Activated T-cell treated with anti-CD3 and anti-CD28 coated beads, Interleukin-2, amount 50 U/mL, for 72 hours (primary cell): ENCODE results near the gene BAMBI. TPM values are rescaled to one million over a fixed set of nuclear protein-coding genes. Genes with fewer than 3 reads are reported as not detected.

Source experiments
- ATAC-seq, 2 donors: fragments of 150-1000 bp; cut with Tn5 transposase; replicated peaks in 1 of 2; 2 replicates each; pipeline ENCODE4 v1.10.0; 2021; ENCODE audit warnings: moderate library complexity in 2 of 2, mild to moderate bottlenecking in 1 of 2
- DNase-seq, 2 donors: peaks; one replicate each; pipeline ENCODE4 v3.0.0; 2021 to 2022; ENCODE audit warnings: mixed read lengths in 1 of 2
- H3K27ac Mint-ChIP-seq: one replicate; pipeline ENCODE4 v1.8.0; 2022; ENCODE audit warnings: mild to moderate bottlenecking, moderate library complexity, mixed read lengths
- H3K27me3 Mint-ChIP-seq: one replicate; pipeline ENCODE4 v1.8.0; 2022; ENCODE audit warnings: low read depth, mixed read lengths
- H3K36me3 Mint-ChIP-seq, 2 donors: one replicate each; pipeline ENCODE4 v1.8.0; 2022; ENCODE audit warnings: mixed read lengths in 2 of 2, mild to moderate bottlenecking in 1 of 2; ENCODE audit not compliant: insufficient read depth in 2 of 2
- H3K4me1 Mint-ChIP-seq: one replicate; pipeline ENCODE4 v1.8.0; 2022; ENCODE audit warnings: low read depth, mixed read lengths
- H3K4me3 Mint-ChIP-seq, 2 donors: one replicate each; pipeline ENCODE4 v1.8.0; 2022; ENCODE audit warnings: mild to moderate bottlenecking in 2 of 2, mixed read lengths in 2 of 2, moderate library complexity in 2 of 2
- H3K9me3 Mint-ChIP-seq, 2 donors: one replicate each; pipeline ENCODE4 v1.8.0; 2022; ENCODE audit warnings: mixed read lengths in 2 of 2
- total RNA-seq, 2 donors: library from RNA; stranded (reverse); gene quantifications; one replicate each; pipeline ENCODE4 v1.2.3, GENCODE V29; 2022

Gene BAMBI
- total RNA-seq, 2 donors from 2014 or later, result 0.17 to 0.32 TPM

- Mint-ChIP-seq H3K27me3 (peaks cover 52% of the 10 kb centered on the region), H3K4me1 (peaks cover 31% of the 10 kb centered on the region), H3K36me3 (peaks cover 0 to 4% of the 10 kb centered on the region in 2 donors), H3K27ac (no peak overlapping the region), H3K4me3 (peak overlapping the region; percentile 42 to 52), H3K9me3 (no peaks in the 10 kb centered on the region)
- no peak for ATAC-seq
- no peak for DNase-seq
Observed at GRCh38 chr10:28680358-28680752, 3.0 kb downstream of the BAMBI start.

- H3K27ac Mint-ChIP-seq, result no peak overlapping the region
- ATAC-seq (no peak), DNase-seq (no peak)
- H3K36me3 Mint-ChIP-seq, result peaks cover 0 to 4% of the 10 kb centered on the region in 2 donors
- no peaks in the 10 kb centered on the region for H3K9me3 Mint-ChIP-seq
- peaks cover 49% of the 10 kb centered on the region for H3K27me3 Mint-ChIP-seq
- H3K4me3 Mint-ChIP-seq, result no peak overlapping the region
- H3K4me1 Mint-ChIP-seq, result peaks cover 31% of the 10 kb centered on the region
Observed at GRCh38 chr10:28681291-28681763, 4.0 kb downstream of the BAMBI start.

GRCh38 chr10:28681928-28682750, 4.8 kb downstream of the BAMBI start:
- peaks cover 55% of the 10 kb centered on the region for H3K27me3 Mint-ChIP-seq
- peaks cover 0 to 4% of the 10 kb centered on the region in 2 donors for H3K36me3 Mint-ChIP-seq
- no peak overlapping the region for H3K4me3 Mint-ChIP-seq
- no peak overlapping the region for H3K27ac Mint-ChIP-seq
- DNase-seq, result no peak
- peaks cover 31% of the 10 kb centered on the region for H3K4me1 Mint-ChIP-seq
- no peaks in the 10 kb centered on the region for H3K9me3 Mint-ChIP-seq
- ATAC-seq, result no peak

- Mint-ChIP-seq H3K27ac (no peak overlapping the region), H3K36me3 (no peaks in the 10 kb centered on the region), H3K9me3 (no peaks in the 10 kb centered on the region), H3K4me1 (peaks cover 19% of the 10 kb centered on the region), H3K27me3 (peaks cover 42% of the 10 kb centered on the region), H3K4me3 (no peak overlapping the region)
- ATAC-seq (no peak), DNase-seq (no peak)
Observed at GRCh38 chr10:28684157-28684985, 7.0 kb downstream of the BAMBI start.

- H3K4me1 Mint-ChIP-seq, result peaks cover 13% of the 10 kb centered on the region
- H3K36me3 Mint-ChIP-seq, result no peaks in the 10 kb centered on the region
- no peak overlapping the region for H3K27ac Mint-ChIP-seq
- no peak for DNase-seq
- no peak for ATAC-seq
- peaks cover 35% of the 10 kb centered on the region for H3K27me3 Mint-ChIP-seq
- H3K4me3 Mint-ChIP-seq, result no peak overlapping the region
- H3K9me3 Mint-ChIP-seq, result no peaks in the 10 kb centered on the region
Observed at GRCh38 chr10:28684986-28685580, 7.8 kb downstream of the BAMBI start.

GRCh38 chr10:28685717-28686116, 8.4 kb downstream of the BAMBI start:
- ATAC-seq (no peak), DNase-seq (no peak)
- Mint-ChIP-seq H3K9me3 (no peaks in the 10 kb centered on the region), H3K27ac (no peak overlapping the region), H3K4me3 (no peak overlapping the region), H3K27me3 (peaks cover 29% of the 10 kb centered on the region), H3K4me1 (peaks cover 6% of the 10 kb centered on the region), H3K36me3 (no peaks in the 10 kb centered on the region)

- ATAC-seq (no peak), DNase-seq (no peak)
- Mint-ChIP-seq H3K9me3 (no peaks in the 10 kb centered on the region), H3K36me3 (no peaks in the 10 kb centered on the region), H3K27me3 (peaks cover 23% of the 10 kb centered on the region), H3K27ac (no peak overlapping the region), H3K4me1 (no peaks in the 10 kb centered on the region), H3K4me3 (no peak overlapping the region)
Observed at GRCh38 chr10:28686835-28687682, 9.7 kb downstream of the BAMBI start.

- peaks cover 23% of the 10 kb centered on the region for H3K27me3 Mint-ChIP-seq
- H3K4me3 Mint-ChIP-seq, result no peak overlapping the region
- DNase-seq (no peak), ATAC-seq (no peak)
- no peaks in the 10 kb centered on the region for H3K4me1 Mint-ChIP-seq
- no peaks in the 10 kb centered on the region for H3K36me3 Mint-ChIP-seq
- no peaks in the 10 kb centered on the region for H3K9me3 Mint-ChIP-seq
- H3K27ac Mint-ChIP-seq, result no peak overlapping the region
Observed at GRCh38 chr10:28687683-28688001, 10.3 kb downstream of the BAMBI start.

GRCh38 chr10:28690545-28690944, 13.2 kb downstream of the BAMBI start:
- Mint-ChIP-seq H3K36me3 (no peaks in the 10 kb centered on the region), H3K27ac (no peak overlapping the region), H3K9me3 (no peaks in the 10 kb centered on the region), H3K4me3 (no peak overlapping the region), H3K27me3 (peaks cover 19% of the 10 kb centered on the region), H3K4me1 (no peaks in the 10 kb centered on the region)
- ATAC-seq (no peak), DNase-seq (no peak)

- no peaks in the 10 kb centered on the region for H3K4me1 Mint-ChIP-seq
- H3K36me3 Mint-ChIP-seq, result no peaks in the 10 kb centered on the region
- H3K27ac Mint-ChIP-seq, result no peak overlapping the region
- ATAC-seq (no peak), DNase-seq (no peak)
- no peaks in the 10 kb centered on the region for H3K9me3 Mint-ChIP-seq
- H3K4me3 Mint-ChIP-seq, result no peak overlapping the region
- H3K27me3 Mint-ChIP-seq, result peaks cover 19% of the 10 kb centered on the region
Observed at GRCh38 chr10:28691187-28691694, 13.9 kb downstream of the BAMBI start.

- Mint-ChIP-seq H3K4me3 (no peak overlapping the region), H3K36me3 (no peaks in the 10 kb centered on the region), H3K27me3 (peaks cover 13% of the 10 kb centered on the region), H3K27ac (no peak overlapping the region), H3K9me3 (no peaks in the 10 kb centered on the region), H3K4me1 (no peaks in the 10 kb centered on the region)
- no peak for ATAC-seq
- DNase-seq, result no peak
Observed at GRCh38 chr10:28692050-28692449, 14.7 kb downstream of the BAMBI start.

- H3K4me1 Mint-ChIP-seq, result no peaks in the 10 kb centered on the region
- H3K4me3 Mint-ChIP-seq, result no peak overlapping the region
- no peaks in the 10 kb centered on the region for H3K36me3 Mint-ChIP-seq
- DNase-seq (no peak), ATAC-seq (no peak)
- no peak overlapping the region for H3K27ac Mint-ChIP-seq
- peaks cover 25% of the 10 kb centered on the region for H3K27me3 Mint-ChIP-seq
- H3K9me3 Mint-ChIP-seq, result no peaks in the 10 kb centered on the region
Observed at GRCh38 chr10:28694530-28694929, 17.2 kb downstream of the BAMBI start.
